Stimulated activated CD4-positive, alpha-beta T cell treated with anti-CD3 and anti-CD28 coated beads, Interleukin-12 subunit alpha, Interleukin-12 subunit beta, amount 100 ng/mL, for 4 hours (primary cell): Measurements from ENCODE around the gene CORO1C.

Source experiments
- DNase-seq: peaks from one replicate; pipeline ENCODE4 v3.0.0-alpha.2; 2020

CORO1C gene

DNA sequence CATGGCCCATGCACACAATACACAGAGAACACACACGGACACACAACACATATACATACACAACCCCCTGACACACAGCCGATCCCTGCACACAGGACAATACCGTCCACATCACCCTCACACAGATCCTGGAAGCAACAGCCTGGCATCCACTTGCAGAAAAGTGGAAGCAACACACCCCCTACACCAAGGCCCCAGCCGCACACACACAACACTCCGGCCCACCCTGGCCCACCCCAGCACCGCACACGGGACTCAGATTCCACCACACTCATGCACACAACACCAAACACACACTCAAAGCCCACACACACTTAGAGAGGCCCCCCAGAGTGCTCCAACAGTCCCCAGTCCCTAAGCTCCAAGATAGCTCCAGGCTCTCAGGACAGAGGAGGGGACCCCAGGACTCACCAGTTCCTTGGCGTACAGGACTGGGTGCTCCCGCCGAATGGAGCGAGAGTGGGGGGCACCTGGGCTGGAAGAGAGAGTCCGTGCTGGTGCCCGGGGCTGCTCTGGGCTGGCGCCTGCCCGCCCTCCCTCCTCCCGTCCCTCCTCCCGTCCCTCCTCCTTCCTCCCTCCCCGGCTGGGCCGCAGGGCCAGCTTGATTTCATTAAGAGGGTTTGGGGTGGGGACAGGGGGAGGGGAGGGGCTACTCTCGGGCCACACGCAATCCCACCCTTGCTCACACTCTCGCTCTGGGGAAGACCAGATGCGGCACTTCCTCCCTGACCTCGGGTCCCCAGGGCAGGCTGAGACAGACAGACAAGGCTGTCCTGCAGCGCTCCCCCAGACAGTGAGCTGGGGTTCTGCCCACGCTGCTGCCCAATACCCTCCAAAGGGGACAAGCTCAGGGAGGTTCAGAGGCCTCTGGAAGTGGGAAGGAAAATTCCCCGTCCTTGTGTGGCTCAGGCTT, 133.5 kb downstream of the CORO1C start, which contains the start of gene TMEM119:
TSS of gene TMEM119 (minus strand) at position 526 of the 913 bp plus-strand sequence. CDS start 5,701 bp downstream, outside the sequence.
- DNase-seq: no peak

- no peak for DNase-seq
These were observed 134.3 kb downstream of the CORO1C start for GRCh38 chr12:108596854-108597558.

DNA sequence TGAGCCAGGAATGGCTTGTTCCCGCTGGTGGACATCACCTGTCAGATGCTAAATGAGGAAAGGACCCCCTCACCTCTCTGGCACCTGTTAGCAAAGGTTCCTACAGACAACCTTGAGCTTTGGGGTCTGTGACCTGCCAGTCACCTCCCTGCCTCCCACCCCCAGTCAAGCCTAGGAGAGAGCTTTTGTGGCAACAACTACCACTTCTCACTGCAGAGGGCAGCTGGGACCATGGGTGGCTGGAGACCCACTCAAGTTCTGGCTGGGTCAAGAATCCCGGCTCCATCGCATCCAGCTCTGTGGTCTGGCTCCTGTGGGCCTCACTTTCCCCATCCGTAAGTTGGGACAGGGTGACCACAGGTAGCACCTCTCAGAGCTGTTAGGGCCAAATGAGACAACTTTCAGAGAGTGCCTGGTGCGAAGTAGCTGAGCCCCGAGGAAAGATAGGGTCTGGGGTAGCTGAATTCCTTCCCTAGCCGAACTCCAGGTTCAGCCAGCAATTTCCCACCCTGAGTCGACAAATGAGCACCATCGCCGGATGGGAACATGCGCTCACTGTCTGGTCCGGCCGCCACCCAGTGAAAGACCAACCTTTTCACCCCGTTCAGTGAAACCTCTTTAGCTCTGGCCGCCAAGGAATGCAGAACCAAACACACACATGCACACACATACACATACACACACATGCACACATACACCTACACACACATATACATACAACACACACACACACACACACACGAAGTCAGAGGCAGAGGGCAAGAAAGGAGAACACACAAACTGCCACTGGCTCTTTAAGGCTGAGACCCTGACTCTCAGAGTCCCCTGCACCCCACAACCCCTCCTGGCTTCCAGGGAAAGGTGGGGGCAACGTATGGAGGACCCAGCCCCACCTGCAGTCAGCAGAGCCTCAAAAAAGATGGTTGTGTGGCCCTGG, 135.3 kb downstream of the CORO1C start:
- DNase-seq: no peak
